Osteoblast (primary cell): ENCODE measurements around the gene CD84. TPM values are rescaled to one million over a fixed set of nuclear protein-coding genes. Genes with fewer than 3 reads are reported as not detected.

ENCODE experiments used
- DNase-seq: peaks from one replicate; pipeline ENCODE4 v3.0.0; 2011; ENCODE audit warnings: low spot score, mixed read lengths; ENCODE audit not compliant: insufficient read length; ENCODE audit errors: missing footprints
- H2AFZ ChIP-seq: 2 replicates; pipeline ENCODE4 v1.6.0; 2011; ENCODE audit warnings: mild to moderate bottlenecking, low read length
- H3K27ac ChIP-seq: 2 replicates; pipeline ENCODE4 v1.5.1; 2011; ENCODE audit warnings: mild to moderate bottlenecking, low read depth, low read length, moderate library complexity
- H3K27me3 ChIP-seq: 2 replicates; pipeline ENCODE4 v1.6.0; 2012; ENCODE audit warnings: mild to moderate bottlenecking, control low read depth, inconsistent platforms, low read length, moderate library complexity; ENCODE audit not compliant: insufficient read depth
- H3K36me3 ChIP-seq: 2 replicates; pipeline ENCODE4 v1.5.1; 2011; ENCODE audit warnings: mild to moderate bottlenecking, low read length, control low read depth, moderate library complexity; ENCODE audit not compliant: insufficient read depth
- H3K4me1 ChIP-seq: 2 replicates; pipeline ENCODE4 v1.5.1; 2011; ENCODE audit warnings: mild to moderate bottlenecking, low read length, control low read depth, moderate library complexity; ENCODE audit not compliant: insufficient read depth
- H3K4me2 ChIP-seq: 2 replicates; pipeline ENCODE4 v1.6.0; 2011; ENCODE audit warnings: mild to moderate bottlenecking, low read length; ENCODE audit not compliant: insufficient read depth
- H3K4me3 ChIP-seq: fragments of 200-600 bp; sonication (generic); 3 replicates; pipeline ENCODE4 v1.5.1; 2012; ENCODE audit warnings: mild to moderate bottlenecking, low read length, inconsistent platforms; ENCODE audit not compliant: insufficient read depth
- H3K79me2 ChIP-seq: 2 replicates; pipeline ENCODE4 v1.6.0; 2012; ENCODE audit warnings: mild to moderate bottlenecking, low read length, control low read depth, inconsistent platforms; ENCODE audit not compliant: insufficient read depth
- H3K9me3 ChIP-seq: 2 replicates; pipeline ENCODE4 v1.5.1; 2011; ENCODE audit warnings: low read depth, low read length, control low read depth
- H4K20me1 ChIP-seq: 2 replicates; pipeline ENCODE4 v1.6.0; 2012; ENCODE audit warnings: mild to moderate bottlenecking, low read length, control low read depth; ENCODE audit not compliant: insufficient read depth
- total RNA-seq: library from RNA; depleted of rRNA; stranded (reverse); fragments of >200 nt; gene quantifications from 2 replicates; pipeline ENCODE4 v1.2.3, GENCODE V29; 2012
- TF ChIP-seq, protein P1 (sequence below): IDR thresholded peaks from 2 replicates; pipeline ENCODE4 v1.5.1; 2011; ENCODE audit warnings: mild to moderate bottlenecking, low read depth, low read length, moderate library complexity; ENCODE audit errors: extremely low read depth

The CD84 gene
- total RNA-seq, 1 donor = 0.36 TPM

DNA sequence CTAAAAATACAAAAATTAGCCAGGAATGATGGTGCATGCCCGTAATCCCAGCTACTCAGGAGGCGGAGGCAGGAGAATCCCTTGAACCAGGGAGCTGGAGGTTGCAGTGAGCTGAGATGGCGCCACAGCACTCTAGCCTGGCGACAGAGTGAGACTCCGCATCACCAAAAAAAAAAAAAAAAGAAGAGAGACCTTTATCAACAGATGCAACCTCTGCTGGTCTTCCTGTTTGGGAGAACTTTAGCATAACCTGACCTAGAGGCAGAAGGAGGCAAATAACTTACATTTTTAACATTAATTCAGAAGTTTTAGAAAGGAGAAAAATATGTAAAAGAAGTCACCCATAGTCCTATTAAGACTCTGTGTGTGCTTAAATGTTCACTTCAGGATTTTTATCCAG is 35.1 kb upstream of the CD84 start:
- TF ChIP-seq, protein P1, sequence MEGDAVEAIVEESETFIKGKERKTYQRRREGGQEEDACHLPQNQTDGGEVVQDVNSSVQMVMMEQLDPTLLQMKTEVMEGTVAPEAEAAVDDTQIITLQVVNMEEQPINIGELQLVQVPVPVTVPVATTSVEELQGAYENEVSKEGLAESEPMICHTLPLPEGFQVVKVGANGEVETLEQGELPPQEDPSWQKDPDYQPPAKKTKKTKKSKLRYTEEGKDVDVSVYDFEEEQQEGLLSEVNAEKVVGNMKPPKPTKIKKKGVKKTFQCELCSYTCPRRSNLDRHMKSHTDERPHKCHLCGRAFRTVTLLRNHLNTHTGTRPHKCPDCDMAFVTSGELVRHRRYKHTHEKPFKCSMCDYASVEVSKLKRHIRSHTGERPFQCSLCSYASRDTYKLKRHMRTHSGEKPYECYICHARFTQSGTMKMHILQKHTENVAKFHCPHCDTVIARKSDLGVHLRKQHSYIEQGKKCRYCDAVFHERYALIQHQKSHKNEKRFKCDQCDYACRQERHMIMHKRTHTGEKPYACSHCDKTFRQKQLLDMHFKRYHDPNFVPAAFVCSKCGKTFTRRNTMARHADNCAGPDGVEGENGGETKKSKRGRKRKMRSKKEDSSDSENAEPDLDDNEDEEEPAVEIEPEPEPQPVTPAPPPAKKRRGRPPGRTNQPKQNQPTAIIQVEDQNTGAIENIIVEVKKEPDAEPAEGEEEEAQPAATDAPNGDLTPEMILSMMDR = no peak
- no peak overlapping the region for H3K4me2 ChIP-seq
- no peaks in the 10 kb centered on the region for H4K20me1 ChIP-seq

DNA sequence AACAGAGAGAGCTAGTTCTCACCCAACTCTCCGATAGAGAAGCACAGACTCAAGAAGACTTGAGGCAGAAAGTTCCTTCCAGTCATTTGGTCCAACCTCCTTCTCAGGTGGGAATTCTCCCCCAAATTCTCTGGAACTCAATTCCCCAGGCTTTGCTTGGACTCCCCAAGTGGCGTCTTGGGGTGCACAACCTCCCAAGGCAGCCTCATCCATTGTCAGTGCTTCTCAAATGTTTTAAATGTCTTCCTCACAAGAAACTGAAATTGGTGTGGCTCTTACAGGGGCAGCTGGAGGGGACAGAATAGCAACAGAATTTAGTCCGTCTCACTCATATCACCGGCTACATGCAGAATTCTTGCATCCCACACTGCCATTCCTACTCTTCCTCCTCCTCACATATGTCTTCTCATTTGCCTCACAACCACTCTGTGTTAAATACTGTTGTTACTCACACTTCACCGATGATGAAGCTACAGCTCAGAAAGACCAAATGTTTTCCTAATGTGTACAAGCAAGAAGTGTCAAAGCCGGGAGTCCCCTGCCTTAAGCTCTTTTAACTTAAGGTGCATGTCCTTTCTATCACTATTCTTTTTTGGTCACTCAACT is 33.4 kb upstream of the CD84 start:
- no peak overlapping the region for H3K27ac ChIP-seq
- H3K4me1 ChIP-seq = no peaks in the 10 kb centered on the region
- no peaks in the 10 kb centered on the region for H3K9me3 ChIP-seq
- H3K36me3 ChIP-seq = no peaks in the 10 kb centered on the region
- H3K79me2 ChIP-seq = no peaks in the 10 kb centered on the region
- no peak overlapping the region for H3K4me2 ChIP-seq
- H2AFZ ChIP-seq = no peak overlapping the region
- H3K27me3 ChIP-seq = peaks cover 3% of the 10 kb centered on the region
- no peaks in the 10 kb centered on the region for H4K20me1 ChIP-seq
- TF ChIP-seq, protein P1 = no peak
- no peak for DNase-seq
- H3K4me3 ChIP-seq = no peak overlapping the region

More for the DNA sequence above, 35.1 kb upstream of the CD84 start:
- H3K4me1 ChIP-seq = no peaks in the 10 kb centered on the region
- H3K27ac ChIP-seq = no peak overlapping the region
- H3K4me3 ChIP-seq = no peak overlapping the region
- H3K36me3 ChIP-seq = no peaks in the 10 kb centered on the region
- H3K79me2 ChIP-seq = no peaks in the 10 kb centered on the region
- no peaks in the 10 kb centered on the region for H3K9me3 ChIP-seq
- no peak overlapping the region for H2AFZ ChIP-seq
- peaks cover 3% of the 10 kb centered on the region for H3K27me3 ChIP-seq
- no peak for DNase-seq

DNA sequence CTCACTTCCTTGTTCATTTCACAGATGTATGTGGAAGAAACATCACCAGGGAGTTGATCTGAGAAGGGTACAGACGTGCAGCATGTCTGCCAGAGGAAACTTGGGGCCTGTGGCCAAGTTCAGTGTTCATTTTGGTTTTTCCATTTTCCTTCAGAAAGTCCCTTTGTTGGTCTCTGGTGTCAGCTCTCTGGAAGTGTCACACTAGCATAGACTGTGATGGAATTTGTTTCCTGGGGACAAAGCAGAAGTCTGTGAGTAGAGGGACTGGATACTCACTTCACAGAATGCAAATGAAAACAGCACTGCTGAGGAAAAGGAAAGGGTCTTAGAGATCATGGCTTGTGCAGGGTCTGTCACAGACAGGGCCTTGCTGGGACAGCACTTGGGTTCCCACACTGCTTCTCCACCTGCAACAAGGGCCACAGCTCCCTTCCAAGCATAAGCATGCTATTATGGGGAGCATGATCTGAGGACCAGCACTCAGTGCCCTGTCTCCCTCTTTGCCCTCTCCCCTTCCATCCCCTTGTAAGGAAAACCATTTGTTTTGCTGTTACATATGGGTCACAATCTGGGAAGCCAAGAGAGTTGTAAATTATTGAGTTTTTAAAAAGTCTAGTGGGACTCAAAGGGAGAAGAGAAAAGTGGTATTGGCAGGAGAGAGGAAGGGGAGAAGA is 31.4 kb upstream of the CD84 start:
- no peak overlapping the region for H2AFZ ChIP-seq
- H3K4me3 ChIP-seq = no peak overlapping the region
- no peaks in the 10 kb centered on the region for H3K36me3 ChIP-seq
- DNase-seq = no peak
- peaks cover 3% of the 10 kb centered on the region for H3K27me3 ChIP-seq
- no peaks in the 10 kb centered on the region for H3K9me3 ChIP-seq
- H3K27ac ChIP-seq = no peak overlapping the region
- H3K4me1 ChIP-seq = no peaks in the 10 kb centered on the region
- no peaks in the 10 kb centered on the region for H3K79me2 ChIP-seq
- TF ChIP-seq, protein P1 = no peak
- no peak overlapping the region for H3K4me2 ChIP-seq
- no peaks in the 10 kb centered on the region for H4K20me1 ChIP-seq

DNA sequence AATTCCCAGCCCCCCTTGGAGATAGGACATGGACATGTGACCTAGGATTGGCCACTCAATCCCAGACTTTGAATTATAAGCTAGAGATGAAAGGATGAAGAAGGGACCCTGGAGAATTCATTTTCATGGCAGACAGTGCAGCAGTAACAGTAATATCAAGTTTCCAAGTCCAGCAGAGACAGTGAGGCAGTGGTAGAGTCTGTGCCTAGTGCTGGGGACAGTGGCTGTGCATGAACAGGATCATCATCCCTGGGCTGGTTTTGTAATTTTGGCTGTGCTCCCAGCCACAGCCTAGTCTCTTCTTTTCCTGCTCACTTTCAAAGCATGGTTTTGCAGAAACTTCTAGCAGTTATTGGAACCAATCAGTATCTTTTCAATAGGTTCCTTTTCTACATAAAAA is 29.6 kb upstream of the CD84 start:
- Histone ChIP-seq H3K4me1 (no peaks in the 10 kb centered on the region), H3K9me3 (no peaks in the 10 kb centered on the region), H3K4me3 (no peak overlapping the region), H3K27me3 (peaks cover 3% of the 10 kb centered on the region), H4K20me1 (no peaks in the 10 kb centered on the region), H3K36me3 (no peaks in the 10 kb centered on the region), H2AFZ (no peak overlapping the region), H3K27ac (no peak overlapping the region), H3K4me2 (no peak overlapping the region), H3K79me2 (no peaks in the 10 kb centered on the region)
- no peak for DNase-seq
- TF ChIP-seq, protein P1 = no peak
